Right lobe of liver (tissue), 4 donors: ENCODE measurements around the gene INPP5A.

Source experiments
- CTCF ChIP-seq, 4 donors: fragments of 200-600 bp in 3 of 4; fragments of 450-650 bp in 1 of 4; IDR thresholded peaks; one replicate each; pipeline versions ENCODE4 v1.5.1 to v1.8.0; 2016 to 2022; ENCODE audit warnings: antibody characterized with exemption in 4 of 4, mild to moderate bottlenecking in 2 of 4
- POLR2A ChIP-seq: fragments of 450-650 bp; IDR thresholded peaks from one replicate; pipeline ENCODE4 v1.6.1; 2017; ENCODE audit warnings: antibody characterized with exemption, mild to moderate bottlenecking
- donor health status: DM: no; HTN: no; CAD: no.
- donor health status: DM: no; HTN: no; CAD: no.
- donor health status: DM: no; HTN: yes; CAD: no.

- TF ChIP-seq CTCF (IDR thresholded peaks at IDR 0.05) (no peak), POLR2A (no peak)
These were observed 114.0 kb downstream of the INPP5A start for GRCh38 chr10:132651511-132652029.
